D341Med (cell line): Measurements from ENCODE around the gene SLC22A7.
"Not testable (repeated sequence)": the region's sequence is repeated elsewhere in the genome, so short reads cannot be mapped to it uniquely, and the experiment has no call there.

Source experiments
- DNase-seq: peaks from one replicate; pipeline ENCODE4 v3.0.0; 2012; ENCODE audit warnings: low spot score

The SLC22A7 gene

DNA sequence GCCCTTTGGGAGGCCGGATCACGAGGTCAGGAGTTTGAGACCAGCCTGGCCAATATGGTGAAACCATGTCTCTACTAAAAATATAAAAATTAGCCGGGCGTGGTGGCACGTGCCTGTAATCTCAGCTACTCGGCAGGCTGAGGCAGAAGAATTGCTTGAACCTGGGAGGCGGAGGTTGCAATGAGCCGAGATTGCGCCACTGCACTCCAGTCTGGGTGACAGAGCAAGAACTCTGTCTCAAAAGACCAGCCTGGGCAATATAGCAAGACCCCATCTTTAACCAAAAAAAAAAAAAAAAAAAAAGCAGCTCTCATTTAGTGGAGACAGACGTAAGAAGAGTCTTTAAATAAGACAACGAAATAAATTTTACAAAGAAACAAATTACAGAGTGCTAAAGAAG is 48.2 kb downstream of the SLC22A7 start:
- not testable (repeated sequence) for DNase-seq

DNA sequence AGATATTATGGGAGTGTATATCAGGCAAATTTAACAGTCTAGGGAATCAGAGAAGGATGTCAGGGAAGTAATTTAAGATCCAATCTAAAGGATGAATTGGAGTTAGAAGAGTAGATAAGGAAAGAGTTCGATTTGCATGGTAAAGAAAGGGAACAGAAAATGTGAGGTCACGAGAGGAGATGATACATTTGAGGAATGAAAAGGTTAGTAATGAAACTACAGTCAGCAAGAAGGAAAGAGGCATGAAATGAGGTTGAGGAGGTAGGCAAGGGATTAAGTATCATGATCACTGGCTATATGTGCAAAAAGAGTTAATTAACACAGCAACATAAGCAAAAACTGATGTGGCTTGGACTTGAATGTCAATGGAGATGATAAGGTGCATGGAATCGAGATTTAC is 49.0 kb downstream of the SLC22A7 start:
- DNase-seq: no peak

- no peak for DNase-seq
Observed at GRCh38 chr6:43347444-43347843, 49.4 kb downstream of the SLC22A7 start.

- not testable (repeated sequence) for DNase-seq
Observed at GRCh38 chr6:43351951-43352350, 53.9 kb downstream of the SLC22A7 start.
